ENCODE data around the gene BBX.
"Not testable (repeated sequence)": the region's sequence is repeated elsewhere in the genome, so short reads cannot be mapped to it uniquely, and the experiment has no call there.

Gene BBX

DNA sequence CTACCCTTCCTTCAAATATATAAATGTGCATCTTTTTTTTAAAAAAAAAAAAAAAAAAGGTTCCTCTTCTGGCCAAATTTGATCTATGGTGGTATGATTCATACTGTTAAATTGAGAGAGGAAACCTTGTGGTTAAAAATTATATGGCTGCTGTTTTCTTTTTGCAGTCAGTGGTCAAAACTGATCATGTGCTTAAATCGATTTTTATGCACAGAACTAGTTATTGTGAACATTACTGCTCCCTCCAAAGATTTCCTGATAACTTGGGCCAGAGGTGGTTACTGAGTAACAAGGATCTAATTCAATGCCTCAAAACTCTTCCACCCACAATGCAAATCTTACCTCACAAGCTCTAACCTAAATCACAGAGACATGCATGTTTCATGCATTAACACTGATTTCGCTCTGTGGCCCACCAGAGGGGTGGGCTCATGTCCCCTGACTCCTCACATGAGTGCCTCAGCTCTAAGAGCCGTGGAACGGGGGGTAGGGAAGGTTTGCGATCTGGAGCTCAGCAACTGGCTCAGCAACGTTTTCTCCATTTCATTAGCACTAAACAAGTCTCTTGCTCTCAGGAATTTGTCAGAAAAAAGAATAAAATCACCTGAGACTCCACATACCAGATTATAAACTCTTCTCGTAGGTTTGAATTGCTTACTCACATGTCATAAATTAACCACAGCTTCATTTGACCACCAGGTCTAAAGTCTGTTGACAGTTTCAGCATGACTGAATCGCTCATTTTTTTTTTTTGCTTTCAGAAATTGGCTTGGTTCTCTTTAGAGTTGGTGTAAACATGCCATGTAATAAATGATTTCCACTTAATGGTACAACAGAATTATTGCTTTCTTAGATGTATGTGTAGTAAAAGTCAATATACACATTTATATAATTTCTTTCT lies 287.7 kb downstream of the BBX start:
- DNase-seq, result no peak

DNA sequence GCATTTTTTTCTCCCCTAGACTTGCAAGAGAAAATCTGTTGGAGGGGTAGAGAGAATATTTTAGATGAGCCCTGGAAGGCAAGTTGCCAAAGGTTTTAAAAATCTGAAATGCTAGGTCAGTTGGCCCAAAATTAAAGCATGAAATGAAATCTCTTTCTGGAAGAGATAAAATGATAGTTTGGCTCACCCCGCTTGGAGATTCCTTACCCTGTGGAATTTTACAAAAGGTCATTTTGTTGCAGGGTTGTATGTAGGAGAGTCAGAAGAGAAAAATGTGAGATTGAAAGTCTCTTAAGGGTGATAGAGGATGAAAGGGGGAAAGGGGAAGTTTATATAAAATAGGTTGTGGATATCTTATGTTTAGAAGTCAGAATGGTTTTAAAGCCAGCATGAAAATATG lies 290.3 kb downstream of the BBX start:
- DNase-seq, result no peak

GRCh38 chr3:107816107-107816506 lies 293.3 kb downstream of the BBX start:
- DNase-seq, result no peak

GRCh38 chr3:107817076-107817475 lies 294.3 kb downstream of the BBX start:
- no peak for DNase-seq

DNA sequence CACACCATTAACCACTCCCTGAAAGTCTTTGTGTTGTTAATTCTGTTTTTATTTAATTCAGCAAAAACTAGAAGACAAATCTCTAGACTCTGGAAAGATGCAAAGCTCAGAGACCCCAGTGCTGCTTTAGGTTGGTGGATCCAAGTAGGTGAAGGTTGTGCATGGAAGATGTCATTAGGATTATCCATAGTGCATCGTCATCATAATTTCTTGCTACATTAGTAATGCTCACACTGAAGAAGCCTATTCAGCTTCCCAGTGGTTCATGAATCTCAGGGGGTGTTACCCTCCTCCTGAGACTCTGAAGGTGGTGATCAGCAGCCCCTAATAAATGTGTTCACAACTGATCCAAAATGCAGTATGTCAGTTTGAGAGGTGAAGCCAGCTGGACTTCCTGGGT lies 295.3 kb downstream of the BBX start:
- no peak for DNase-seq

DNA sequence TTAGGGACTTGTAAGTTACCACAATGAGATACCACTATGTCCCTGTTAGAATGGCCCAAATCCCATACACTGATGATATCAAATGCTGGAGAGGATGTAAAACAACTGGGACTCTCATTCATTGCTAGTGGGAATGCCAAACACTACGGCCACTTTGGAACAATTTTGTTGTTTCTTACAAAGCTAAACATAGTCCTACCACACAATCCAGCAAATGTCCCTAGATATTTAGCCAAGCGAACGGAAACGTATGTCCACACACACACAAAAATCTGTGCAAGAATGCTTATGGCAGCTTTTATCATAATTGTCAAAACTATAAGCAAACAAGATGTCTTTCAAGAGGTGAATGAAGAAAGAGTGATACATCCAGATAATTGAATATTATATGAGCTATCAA lies 296.9 kb downstream of the BBX start:
- DNase-seq, result no peak

DNA sequence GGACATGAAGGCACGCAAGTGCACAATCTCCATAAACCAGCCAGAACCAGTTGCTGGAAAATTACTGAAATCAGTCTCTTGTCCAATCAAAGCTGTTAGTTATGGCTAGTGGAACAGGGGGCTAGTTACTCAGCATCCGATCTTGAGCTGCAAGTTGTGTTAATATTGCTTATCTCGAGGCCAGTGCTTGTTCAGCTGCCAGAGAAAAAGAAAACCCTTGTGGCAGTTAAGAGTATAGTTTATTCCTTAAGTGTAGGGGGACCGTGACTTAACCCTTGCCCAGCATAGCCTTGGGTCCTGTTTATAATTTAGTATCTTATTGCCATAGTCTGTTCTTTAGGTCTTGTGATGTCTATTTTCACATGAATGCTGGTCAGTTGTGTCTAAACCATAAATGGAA lies 299.5 kb downstream of the BBX start:
- DNase-seq, result no peak

GRCh38 chr3:107824822-107825371 lies 302.1 kb downstream of the BBX start:
- no peak for DNase-seq

DNA sequence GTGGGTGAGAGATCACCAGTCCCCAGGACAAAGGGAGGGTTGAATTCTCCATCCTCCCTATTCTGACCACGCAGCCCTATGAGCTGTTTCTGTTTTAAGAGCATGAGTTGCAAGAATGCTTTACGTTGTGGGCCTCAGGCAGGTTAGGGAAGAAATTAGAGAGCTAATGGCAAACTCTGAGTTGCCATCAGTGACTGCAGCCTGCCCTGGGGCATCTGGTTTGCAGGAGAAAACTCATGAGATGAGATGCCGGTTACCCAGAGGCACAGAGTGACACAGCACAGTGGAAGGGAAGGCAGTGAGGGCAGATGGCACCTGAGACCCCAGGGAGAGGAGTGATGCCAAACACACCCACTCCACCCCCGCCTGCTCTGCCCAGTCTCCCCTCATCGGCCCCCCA lies 302.8 kb downstream of the BBX start:
- no peak for DNase-seq

- DNase-seq, result no peak
Observed at GRCh38 chr3:107826727-107827126, 304.0 kb downstream of the BBX start.

DNA sequence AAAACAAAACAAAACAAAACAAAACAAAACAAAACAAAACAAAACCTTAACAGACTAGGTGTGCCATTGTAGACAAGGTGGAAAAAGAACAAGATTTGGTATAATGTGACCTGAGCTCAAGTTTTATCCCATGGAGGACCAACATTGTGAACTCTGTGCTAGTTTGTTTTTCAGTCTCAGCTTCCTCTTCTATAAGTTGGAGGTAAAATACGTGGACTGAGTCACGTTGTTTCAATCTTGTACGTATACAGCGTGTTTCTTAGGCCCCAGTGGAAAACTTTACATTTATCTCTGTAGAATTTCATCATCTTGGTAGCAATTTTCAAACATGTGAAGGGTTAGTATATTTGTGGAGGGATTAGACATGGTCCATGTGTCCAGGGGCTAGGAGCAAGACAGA lies 306.4 kb downstream of the BBX start:
- DNase-seq, result no peak

- no peak for DNase-seq
Observed at GRCh38 chr3:107831590-107831989, 308.8 kb downstream of the BBX start.

DNA sequence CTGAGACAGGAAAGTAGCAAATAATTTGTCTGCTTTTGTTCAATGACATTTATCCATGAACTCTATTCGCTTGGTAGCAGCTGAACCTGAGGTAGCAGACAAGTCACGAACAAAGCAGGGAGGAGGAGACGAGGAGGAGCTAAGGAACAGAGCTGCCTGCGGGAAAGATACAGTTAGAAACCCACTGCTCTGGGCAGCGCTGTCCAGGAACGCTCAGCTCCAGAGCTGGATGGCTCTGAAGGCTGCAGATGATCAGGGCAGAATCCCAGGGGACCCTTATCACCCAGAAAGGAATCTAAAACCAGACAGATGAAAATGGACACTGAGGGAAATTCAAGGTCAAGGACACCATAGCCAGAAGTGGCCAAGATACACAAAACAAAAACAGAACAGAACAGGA lies 310.3 kb downstream of the BBX start:
- DNase-seq, result no peak

DNA sequence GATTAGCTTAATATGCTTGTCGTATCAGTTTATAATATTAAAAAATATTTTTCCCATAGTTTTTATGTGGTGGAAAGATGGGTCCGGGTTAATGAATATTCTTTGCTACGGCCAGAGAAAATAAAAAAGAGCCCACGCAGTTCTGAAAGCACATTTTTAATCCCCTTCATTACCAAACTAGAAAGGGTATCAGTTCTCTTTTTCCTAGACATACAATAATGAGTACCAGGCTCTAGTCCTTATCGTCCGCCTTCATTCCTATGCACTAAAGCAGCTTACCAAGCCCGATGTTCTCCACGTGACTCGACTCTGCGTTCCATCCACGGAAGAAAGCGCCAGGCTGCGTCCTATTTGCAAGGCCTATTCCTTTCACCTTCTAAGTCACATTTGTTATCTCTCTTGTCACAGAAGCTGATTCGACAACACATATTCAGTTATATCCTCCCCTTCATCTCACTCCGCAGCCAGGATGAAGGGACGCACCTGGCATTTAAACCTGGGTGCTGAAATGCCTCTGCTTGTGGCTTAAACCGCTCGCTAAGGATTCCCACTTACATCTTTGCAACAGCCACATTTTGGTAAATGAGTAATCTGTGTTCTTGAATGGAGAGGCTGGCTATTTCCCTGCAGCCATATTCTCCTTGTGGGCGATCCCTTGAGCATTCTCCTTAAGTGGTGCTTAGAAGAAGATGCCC lies 311.1 kb downstream of the BBX start:
- DNase-seq, result no peak

- DNase-seq, result not testable (repeated sequence)
Observed at GRCh38 chr3:107835001-107835400, 312.2 kb downstream of the BBX start.

GRCh38 chr3:107837895-107838612 lies 315.3 kb downstream of the BBX start:
- no peak for DNase-seq

GRCh38 chr3:107841831-107842230 lies 319.1 kb downstream of the BBX start:
- DNase-seq, result no peak

DNA sequence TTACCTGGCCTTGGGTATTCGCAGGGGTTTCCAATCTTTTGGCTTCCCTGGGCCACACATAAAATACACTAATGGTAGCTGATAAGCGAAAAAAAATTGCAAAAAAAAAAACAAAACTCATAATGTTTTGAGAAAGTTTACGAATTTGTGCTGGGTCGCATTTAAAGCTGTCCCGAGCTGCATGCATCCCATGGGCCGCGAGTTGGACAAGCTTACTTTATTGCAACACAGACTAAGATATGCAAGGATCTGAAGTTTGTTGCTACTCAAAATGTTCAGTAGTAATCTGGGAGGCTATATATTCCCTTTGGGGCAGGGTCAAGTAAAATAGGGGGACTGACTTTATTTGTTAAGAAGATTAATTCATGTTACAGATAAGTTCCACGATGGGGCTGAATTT lies 320.2 kb downstream of the BBX start:
- no peak for DNase-seq

DNA sequence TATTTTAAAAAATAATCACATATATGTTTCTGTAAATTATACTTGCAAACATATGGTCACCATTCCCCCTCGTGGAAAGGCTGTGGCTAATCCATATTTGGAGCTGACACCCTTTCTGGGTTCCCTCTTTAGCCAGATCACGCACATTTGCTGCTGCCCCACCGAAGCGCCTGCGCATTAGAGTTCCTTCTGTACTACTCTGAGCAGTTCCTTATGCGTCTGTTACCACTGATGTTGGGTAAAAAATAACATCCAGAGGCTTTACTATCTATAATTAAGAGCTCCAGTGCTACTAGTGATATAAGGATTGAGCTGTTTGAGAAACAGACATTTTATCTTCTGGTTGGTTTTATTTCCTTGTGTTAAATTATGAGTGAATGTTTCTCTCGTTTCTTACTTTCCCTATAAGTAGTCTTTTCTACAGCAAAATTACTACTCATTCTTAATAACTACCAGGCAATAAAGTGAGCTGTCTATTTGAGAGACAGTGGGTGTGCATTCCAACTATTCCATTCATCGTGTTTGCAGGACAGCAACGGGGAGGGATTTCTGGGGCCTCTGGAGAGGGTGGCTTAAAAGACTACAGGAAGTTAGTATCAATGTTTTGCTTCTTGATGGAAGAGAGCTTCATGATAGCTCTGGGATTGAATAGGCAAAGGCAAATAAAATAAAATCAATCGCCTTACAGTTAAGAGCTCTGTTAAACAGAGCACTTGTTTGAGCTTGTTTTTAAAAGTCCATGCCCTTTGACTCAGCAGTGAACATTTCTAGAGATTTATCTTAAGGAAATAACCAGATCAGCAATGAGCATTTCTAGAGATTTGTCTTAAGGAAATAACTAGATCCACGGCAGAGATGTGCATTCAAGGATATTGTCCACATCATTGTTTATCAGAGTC lies 322.9 kb downstream of the BBX start:
- DNase-seq, result no peak

GRCh38 chr3:107846279-107846852 lies 323.6 kb downstream of the BBX start:
- no peak for DNase-seq

- no peak for DNase-seq
Observed at GRCh38 chr3:107847791-107848190, 325.0 kb downstream of the BBX start.

DNA sequence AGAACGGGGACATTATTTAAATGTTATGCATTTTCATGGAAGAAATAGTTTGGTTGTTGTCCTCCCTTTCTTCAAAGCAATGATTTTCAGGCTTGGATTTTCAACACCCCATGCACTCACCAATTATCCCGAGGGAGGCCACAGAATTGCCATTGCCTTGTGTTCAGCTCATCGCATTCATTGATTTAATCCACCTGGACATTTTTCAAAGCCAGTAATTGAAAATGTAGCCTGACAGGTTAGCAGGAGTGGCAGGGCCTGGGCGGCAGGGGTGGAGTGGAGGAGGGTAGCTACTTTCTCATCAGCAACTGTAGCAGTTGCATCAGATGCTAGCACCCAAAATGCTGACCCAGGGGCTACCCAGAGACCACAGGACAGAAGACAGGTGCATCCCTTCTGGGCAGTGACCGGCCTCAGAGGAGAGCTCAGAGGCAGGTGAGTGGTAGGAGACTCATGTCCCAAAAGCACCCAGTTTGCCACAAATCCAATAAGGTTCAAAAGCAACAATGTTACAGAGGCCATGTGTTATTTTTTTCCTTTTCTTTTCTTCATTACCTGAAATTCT lies 325.7 kb downstream of the BBX start:
- DNase-seq, result no peak
